ENCODE results near the gene PPP1R26. TPM values are rescaled to one million over a fixed set of nuclear protein-coding genes. Genes with fewer than 3 reads are reported as not detected.

PPP1R26 gene
- total RNA-seq, 1 donor from 2014 or later: 20.9 TPM

DNA sequence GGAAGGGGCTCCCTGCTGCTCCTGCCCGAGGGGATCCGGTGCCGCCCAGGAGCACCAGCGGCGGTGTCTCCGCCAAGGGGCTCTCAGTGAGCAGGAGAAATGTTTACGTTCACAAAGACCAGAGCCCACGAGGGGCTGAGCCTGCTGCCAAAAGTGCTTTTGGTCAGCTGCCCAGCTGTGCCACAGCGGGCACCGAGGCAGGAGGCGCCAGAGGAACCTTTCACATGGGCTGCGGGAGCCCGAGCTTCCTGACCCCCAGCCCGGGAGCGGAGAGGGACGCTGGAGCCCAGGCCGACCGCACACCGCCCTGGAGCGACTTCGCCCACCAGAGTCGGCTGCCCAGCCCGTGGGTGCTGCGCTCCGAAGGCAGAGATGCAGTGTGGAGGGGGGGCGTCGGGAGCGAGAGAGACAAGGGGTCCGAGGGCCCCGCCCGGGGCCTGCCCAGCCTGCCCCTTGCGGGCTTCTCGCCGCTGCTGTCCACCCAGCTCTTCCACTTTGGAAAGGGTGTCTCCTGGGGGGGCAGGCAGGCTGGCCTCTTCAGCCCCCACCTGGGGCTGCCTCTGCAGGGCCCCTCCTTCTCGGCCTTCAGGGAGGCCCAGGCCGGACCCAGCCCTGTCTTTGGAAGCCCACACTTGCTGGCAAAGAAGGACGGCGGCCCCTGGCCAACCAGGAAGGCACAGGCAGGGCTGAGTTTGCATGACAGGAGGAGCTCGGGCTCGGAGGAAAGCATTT is 7.9 kb downstream of the PPP1R26 start:
- Histone ChIP-seq H3K27ac (replicated peaks) (no peak overlapping the region), H3K9me3 (replicated peaks) (no peaks in the 10 kb centered on the region), H3K4me3 (no peak overlapping the region), H3K4me1 (no peaks in the 10 kb centered on the region), H3K36me3 (peaks cover 48% of the 10 kb centered on the region), H3K27me3 (ENCODE audit: low read depth) (no peaks in the 10 kb centered on the region)
- intact Hi-C loops (cut with micrococcal nuclease): no loop called here
- DNase-seq: no peak
- TF ChIP-seq, protein P1, sequence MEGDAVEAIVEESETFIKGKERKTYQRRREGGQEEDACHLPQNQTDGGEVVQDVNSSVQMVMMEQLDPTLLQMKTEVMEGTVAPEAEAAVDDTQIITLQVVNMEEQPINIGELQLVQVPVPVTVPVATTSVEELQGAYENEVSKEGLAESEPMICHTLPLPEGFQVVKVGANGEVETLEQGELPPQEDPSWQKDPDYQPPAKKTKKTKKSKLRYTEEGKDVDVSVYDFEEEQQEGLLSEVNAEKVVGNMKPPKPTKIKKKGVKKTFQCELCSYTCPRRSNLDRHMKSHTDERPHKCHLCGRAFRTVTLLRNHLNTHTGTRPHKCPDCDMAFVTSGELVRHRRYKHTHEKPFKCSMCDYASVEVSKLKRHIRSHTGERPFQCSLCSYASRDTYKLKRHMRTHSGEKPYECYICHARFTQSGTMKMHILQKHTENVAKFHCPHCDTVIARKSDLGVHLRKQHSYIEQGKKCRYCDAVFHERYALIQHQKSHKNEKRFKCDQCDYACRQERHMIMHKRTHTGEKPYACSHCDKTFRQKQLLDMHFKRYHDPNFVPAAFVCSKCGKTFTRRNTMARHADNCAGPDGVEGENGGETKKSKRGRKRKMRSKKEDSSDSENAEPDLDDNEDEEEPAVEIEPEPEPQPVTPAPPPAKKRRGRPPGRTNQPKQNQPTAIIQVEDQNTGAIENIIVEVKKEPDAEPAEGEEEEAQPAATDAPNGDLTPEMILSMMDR (IDR thresholded peaks at IDR 0.05; ENCODE audit: borderline replicate concordance): no peak

DNA sequence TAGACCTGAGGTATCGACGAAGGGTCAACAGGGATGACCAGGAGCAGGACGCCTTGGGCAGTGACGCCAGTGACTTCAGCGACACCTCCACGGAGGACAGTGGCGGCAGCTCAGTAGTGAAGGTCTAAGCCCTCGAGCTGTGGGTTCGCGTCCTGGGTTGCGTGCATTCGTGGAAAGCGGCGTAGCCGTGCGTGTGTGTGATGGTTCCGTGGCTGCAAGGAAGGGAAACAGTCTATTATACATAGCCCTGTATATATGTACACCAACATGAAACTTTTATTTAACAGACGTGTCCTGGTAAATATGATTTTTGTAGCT is 8.4 kb downstream of the PPP1R26 start:
- Histone ChIP-seq H3K36me3 (peaks cover 48% of the 10 kb centered on the region), H3K27me3 (ENCODE audit: low read depth) (no peaks in the 10 kb centered on the region), H3K9me3 (replicated peaks) (no peaks in the 10 kb centered on the region), H3K27ac (replicated peaks) (no peak overlapping the region), H3K4me3 (no peak overlapping the region), H3K4me1 (no peaks in the 10 kb centered on the region)
- DNase-seq: no peak
- TF ChIP-seq, protein P1 (IDR thresholded peaks at IDR 0.05; ENCODE audit: borderline replicate concordance): no peak
- intact Hi-C loops (cut with micrococcal nuclease): no loop called here

DNA sequence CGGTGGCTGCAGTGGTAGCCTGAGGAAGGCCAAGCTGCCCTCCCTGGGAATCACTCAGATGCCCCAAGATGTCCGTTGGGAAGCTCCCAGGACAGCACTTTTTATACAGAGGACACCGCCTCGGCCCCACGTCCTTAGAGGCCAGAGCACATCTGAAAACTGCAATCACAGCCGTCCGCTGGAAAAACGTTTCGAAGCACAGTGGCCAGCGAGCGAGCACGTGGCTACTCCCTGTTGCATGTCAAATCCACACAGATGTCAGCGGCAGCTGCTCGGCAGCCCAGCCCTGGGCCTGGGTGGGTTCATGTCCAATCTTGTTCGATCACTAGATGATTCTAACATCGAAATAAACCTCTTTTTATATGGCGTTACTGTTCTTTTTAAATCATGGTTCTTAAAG is 8.9 kb downstream of the PPP1R26 start:
- DNase-seq: no peak
- TF ChIP-seq, protein P1 (IDR thresholded peaks at IDR 0.05; ENCODE audit: borderline replicate concordance): no peak
- peaks cover 48% of the 10 kb centered on the region for H3K36me3 ChIP-seq

GRCh38 chr9:135489188-135489906 is 9.8 kb downstream of the PPP1R26 start:
- no peak overlapping the region for H3K27ac ChIP-seq (replicated peaks)
- intact Hi-C loops (cut with micrococcal nuclease): no loop called here
- no peaks in the 10 kb centered on the region for H3K9me3 ChIP-seq (replicated peaks)

More for the DNA sequence above, 8.9 kb downstream of the PPP1R26 start:
- H3K9me3 ChIP-seq (replicated peaks): no peaks in the 10 kb centered on the region
- no peaks in the 10 kb centered on the region for H3K27me3 ChIP-seq (ENCODE audit: low read depth)
- H3K27ac ChIP-seq (replicated peaks): no peak overlapping the region
- H3K4me3 ChIP-seq: no peak overlapping the region
- H3K4me1 ChIP-seq: no peaks in the 10 kb centered on the region
- intact Hi-C loops (cut with micrococcal nuclease): no loop called here

DNA sequence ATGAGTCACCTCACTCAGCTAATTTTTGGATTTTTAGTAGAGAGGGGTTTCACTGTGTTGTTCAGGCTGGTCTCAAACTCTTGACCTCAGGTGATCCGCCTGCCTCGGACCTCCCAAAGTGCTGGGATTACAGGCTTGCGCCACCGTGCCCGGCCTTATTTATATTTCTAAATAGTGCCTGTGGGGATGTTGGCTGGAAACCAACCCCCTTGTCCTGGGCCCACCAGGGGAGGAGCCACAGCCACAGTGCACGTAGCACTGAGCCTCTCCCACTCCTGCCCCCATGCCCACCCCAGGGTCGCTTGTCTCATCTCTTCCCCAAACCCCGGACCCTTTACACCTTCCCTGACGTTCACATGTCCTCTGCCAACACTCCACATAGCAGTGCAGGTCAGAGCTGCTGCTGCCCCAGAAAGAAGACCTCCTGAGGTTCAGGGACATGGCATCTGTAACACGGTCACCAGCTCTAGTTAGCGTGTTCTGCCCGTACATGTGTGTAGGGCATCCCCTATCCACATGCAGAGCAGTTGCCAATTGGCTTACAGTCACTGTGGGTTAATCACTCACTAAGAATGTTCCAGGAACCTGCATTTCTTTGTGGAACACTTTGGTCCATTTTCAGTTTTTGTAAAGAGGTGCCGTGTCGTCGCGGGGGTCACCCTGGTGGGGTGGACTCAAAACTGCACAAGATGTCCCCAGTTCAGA is 10.7 kb downstream of the PPP1R26 start:
- H3K4me3 ChIP-seq: no peak overlapping the region
- H3K9me3 ChIP-seq (replicated peaks): no peaks in the 10 kb centered on the region
- no peaks in the 10 kb centered on the region for H3K27me3 ChIP-seq (ENCODE audit: low read depth)
- TF ChIP-seq, protein P1 (IDR thresholded peaks at IDR 0.05; ENCODE audit: borderline replicate concordance): no peak
- H3K27ac ChIP-seq (replicated peaks): no peak overlapping the region
- intact Hi-C loops (cut with micrococcal nuclease): no loop called here
- DNase-seq: no peak
- H3K36me3 ChIP-seq: peaks cover 31% of the 10 kb centered on the region
- no peaks in the 10 kb centered on the region for H3K4me1 ChIP-seq

More at GRCh38 chr9:135489188-135489906, 9.8 kb downstream of the PPP1R26 start:
- DNase-seq: no peak
- TF ChIP-seq, protein P1 (IDR thresholded peaks at IDR 0.05; ENCODE audit: borderline replicate concordance): no peak
- Histone ChIP-seq H3K27me3 (ENCODE audit: low read depth) (no peaks in the 10 kb centered on the region), H3K36me3 (peaks cover 41% of the 10 kb centered on the region), H3K4me1 (no peaks in the 10 kb centered on the region), H3K4me3 (no peak overlapping the region)

Data from left ventricle myocardium inferior (tissue), 1 donor.